K562 (cell line): ENCODE measurements around the gene NR5A2. TPM values are rescaled to one million over a fixed set of nuclear protein-coding genes. Genes with fewer than 3 reads are reported as not detected.

Source experiments
- ARNT ChIP-seq, 2 experiments: fragments of 450-650 bp; IDR thresholded peaks; 2 replicates each; pipeline ENCODE4 v1.6.1; 2016; ENCODE audit warnings: mild to moderate bottlenecking in 1 of 2
- BRD9 ChIP-seq: fragments of 450-650 bp; IDR thresholded peaks from 2 replicates; pipeline ENCODE4 v1.6.1; 2018; ENCODE audit warnings: low read depth; ENCODE audit not compliant: partially characterized antibody
- CBX8 ChIP-seq: fragments of 200-600 bp; sonication (generic); IDR thresholded peaks from 2 replicates; pipeline ENCODE4 v1.6.1; 2012; ENCODE audit warnings: borderline replicate concordance, mixed run types, low read depth, mild to moderate bottlenecking, moderate library complexity, mixed read lengths, low read length, control low read depth, inconsistent platforms; ENCODE audit not compliant: poor library complexity, severe bottlenecking; ENCODE audit errors: extremely low read depth
- CCAR2 ChIP-seq: fragments of 200-400 bp; formaldehyde crosslinking; IDR thresholded peaks from 2 replicates; pipeline ENCODE4 v1.6.1; 2017; ENCODE audit warnings: mild to moderate bottlenecking, low read depth, low read length
- CEBPB ChIP-seq: fragments of 450-650 bp; IDR thresholded peaks from 2 replicates; pipeline ENCODE4 v1.6.1; 2016; ENCODE audit warnings: missing genetic modification characterization, missing compliant biosample characterization
- DIDO1 ChIP-seq: fragments of 450-650 bp; IDR thresholded peaks from 2 replicates; pipeline ENCODE4 v1.6.1; 2016; ENCODE audit warnings: low read depth, missing biosample characterization, missing genetic modification characterization
- DPF2 ChIP-seq: fragments of 450-650 bp; IDR thresholded peaks from 2 replicates; pipeline ENCODE4 v1.6.1; 2016
- GATAD2A ChIP-seq: fragments of 450-650 bp; IDR thresholded peaks from 2 replicates; pipeline ENCODE4 v1.6.1; 2017
- HNRNPUL1 ChIP-seq: fragments of 200-400 bp; formaldehyde crosslinking; IDR thresholded peaks from 2 replicates; pipeline ENCODE4 v1.6.1; 2017; ENCODE audit warnings: low read length
- KLF1 ChIP-seq: fragments of 450-650 bp; IDR thresholded peaks from 2 replicates; pipeline ENCODE4 v1.6.1; 2016; ENCODE audit warnings: missing genetic modification characterization, missing compliant biosample characterization
- KLF13 ChIP-seq: fragments of 450-650 bp; IDR thresholded peaks from 2 replicates; pipeline ENCODE4 v1.6.1; 2016; ENCODE audit warnings: missing genetic modification characterization, low read depth, mild to moderate bottlenecking, missing compliant biosample characterization, moderate library complexity, borderline replicate concordance
- PHTF2 ChIP-seq: fragments of 250-450 bp; sonication (Bioruptor Pico); IDR thresholded peaks from 2 replicates; pipeline ENCODE4 v1.5.0; 2021; ENCODE audit warnings: mild to moderate bottlenecking
- RAD51 ChIP-seq: fragments of 450-650 bp; IDR thresholded peaks from 2 replicates; pipeline ENCODE4 v1.7.1; 2016; ENCODE audit warnings: low read depth, mild to moderate bottlenecking, borderline replicate concordance
- SMARCE1 ChIP-seq: fragments of 450-650 bp; IDR thresholded peaks from 2 replicates; pipeline ENCODE4 v1.7.1; 2016; ENCODE audit warnings: mild to moderate bottlenecking
- ZNF41 ChIP-seq: fragments of 250-450 bp; sonication (Bioruptor Pico); conservative IDR thresholded peaks from 2 replicates; pipeline ENCODE4 v1.4.0; 2020; ENCODE audit warnings: mild to moderate bottlenecking
- ZNF583 ChIP-seq: fragments of 250-450 bp; sonication (Bioruptor Pico); IDR thresholded peaks from 2 replicates; pipeline ENCODE4 v1.4.0; 2020
- ZNF780A ChIP-seq: fragments of 250-450 bp; sonication (Bioruptor Pico); IDR thresholded peaks from 2 replicates; pipeline ENCODE4 v1.5.0; 2021; ENCODE audit warnings: mild to moderate bottlenecking
- polyA plus RNA-seq, 8 experiments: library from polyadenylated mRNA; depleted of rRNA in 4 of 8; stranded (reverse) in 5 of 8; unstranded in 3 of 8; fragments of >200 nt; fragmentation: Nextera tagmentation in 2 of 8; fragmentation: Illumina TruSeq in 1 of 8; extraction: Ambion mirVana in 2 of 8; extraction: Trizol in 1 of 8; gene quantifications; 2 replicates each; pipeline versions ENCODE4 v1.2.1 to v1.2.3, GENCODE V29; 2011 to 2014; ENCODE audit warnings: inconsistent platforms in 1 of 8, missing spikeins in 1 of 8
- total RNA-seq, 7 experiments: library from RNA; depleted of rRNA in 6 of 7; stranded (reverse); fragments of >200 nt in 6 of 7; fragmentation: Illumina TruSeq in 2 of 7; extraction: Trizol in 2 of 7; gene quantifications; 2 replicates each; pipeline versions ENCODE4 v1.2.1 to v1.2.3, GENCODE V29; 2011 to 2021; ENCODE audit warnings: low replicate concordance in 1 of 7
- TF ChIP-seq, protein P1 (sequence below): fragments of 150-350 bp; IDR thresholded peaks from 2 replicates; pipeline ENCODE4 v1.6.1; 2014; ENCODE audit warnings: low read depth, mild to moderate bottlenecking, low read length, borderline replicate concordance
- TF ChIP-seq, protein P2 (sequence below): sonication (generic); formaldehyde crosslinking; IDR thresholded peaks from 2 replicates; pipeline ENCODE4 v1.8.0; 2022; ENCODE audit warnings: missing genetic modification reagents, mild to moderate bottlenecking, borderline replicate concordance
- TF ChIP-seq, protein P3 (sequence below): sonication (generic); formaldehyde crosslinking; IDR thresholded peaks from 2 replicates; pipeline ENCODE4 v1.8.1; 2023; ENCODE audit warnings: mild to moderate bottlenecking, missing genetic modification reagents, moderate library complexity
- TF ChIP-seq, protein P4 (sequence below): fragments of 250-450 bp; sonication (Bioruptor Pico); IDR thresholded peaks from 2 replicates; pipeline ENCODE4 v1.4.0; 2020; ENCODE audit warnings: mild to moderate bottlenecking, moderate library complexity

The NR5A2 gene
- total and polyA plus RNA-seq, 9 of the 15 experiments (the other 6 are each of a cell fraction or from before 2014, with no cell fraction given) = 0.13 to 0.40 (median 0.29) TPM

DNA sequence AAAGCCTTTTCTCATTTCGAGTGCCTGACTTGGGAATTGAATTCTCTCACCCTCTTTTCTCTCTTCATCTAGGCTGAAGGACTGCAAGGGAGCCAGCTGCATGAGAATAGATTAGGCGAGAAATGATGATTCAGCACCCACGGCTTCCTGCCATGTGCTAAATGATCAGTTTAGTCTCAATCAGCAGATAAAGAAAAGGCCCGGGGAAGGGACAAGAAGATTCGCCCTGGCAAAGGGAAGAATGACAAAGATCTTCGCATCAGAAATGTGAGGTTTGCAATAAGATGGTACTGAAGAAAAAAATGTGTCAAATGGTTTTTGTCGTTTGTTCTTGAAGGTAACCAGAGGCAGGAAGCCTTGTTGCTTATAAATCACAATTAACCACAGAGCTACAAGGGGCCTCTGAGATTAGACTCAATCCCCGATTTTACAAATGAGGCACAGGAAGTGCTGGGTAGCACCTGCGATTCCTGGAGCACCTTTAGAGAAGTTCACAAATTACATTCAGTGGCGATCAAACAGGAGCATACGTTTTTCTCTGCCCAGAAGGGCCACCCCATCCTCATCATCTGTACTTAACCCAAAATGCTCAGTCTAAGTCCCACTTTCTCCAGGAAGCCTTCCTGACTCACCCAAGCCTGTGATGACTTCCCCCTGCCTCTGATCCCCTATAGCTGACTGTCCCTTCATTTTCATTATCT, 198.9 kb downstream of the NR5A2 start (continued):
- TF ChIP-seq, protein P1, sequence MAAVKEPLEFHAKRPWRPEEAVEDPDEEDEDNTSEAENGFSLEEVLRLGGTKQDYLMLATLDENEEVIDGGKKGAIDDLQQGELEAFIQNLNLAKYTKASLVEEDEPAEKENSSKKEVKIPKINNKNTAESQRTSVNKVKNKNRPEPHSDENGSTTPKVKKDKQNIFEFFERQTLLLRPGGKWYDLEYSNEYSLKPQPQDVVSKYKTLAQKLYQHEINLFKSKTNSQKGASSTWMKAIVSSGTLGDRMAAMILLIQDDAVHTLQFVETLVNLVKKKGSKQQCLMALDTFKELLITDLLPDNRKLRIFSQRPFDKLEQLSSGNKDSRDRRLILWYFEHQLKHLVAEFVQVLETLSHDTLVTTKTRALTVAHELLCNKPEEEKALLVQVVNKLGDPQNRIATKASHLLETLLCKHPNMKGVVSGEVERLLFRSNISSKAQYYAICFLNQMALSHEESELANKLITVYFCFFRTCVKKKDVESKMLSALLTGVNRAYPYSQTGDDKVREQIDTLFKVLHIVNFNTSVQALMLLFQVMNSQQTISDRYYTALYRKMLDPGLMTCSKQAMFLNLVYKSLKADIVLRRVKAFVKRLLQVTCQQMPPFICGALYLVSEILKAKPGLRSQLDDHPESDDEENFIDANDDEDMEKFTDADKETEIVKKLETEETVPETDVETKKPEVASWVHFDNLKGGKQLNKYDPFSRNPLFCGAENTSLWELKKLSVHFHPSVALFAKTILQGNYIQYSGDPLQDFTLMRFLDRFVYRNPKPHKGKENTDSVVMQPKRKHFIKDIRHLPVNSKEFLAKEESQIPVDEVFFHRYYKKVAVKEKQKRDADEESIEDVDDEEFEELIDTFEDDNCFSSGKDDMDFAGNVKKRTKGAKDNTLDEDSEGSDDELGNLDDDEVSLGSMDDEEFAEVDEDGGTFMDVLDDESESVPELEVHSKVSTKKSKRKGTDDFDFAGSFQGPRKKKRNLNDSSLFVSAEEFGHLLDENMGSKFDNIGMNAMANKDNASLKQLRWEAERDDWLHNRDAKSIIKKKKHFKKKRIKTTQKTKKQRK = no peak
- peak; percentile 96 for TF ChIP-seq DPF2
- TF ChIP-seq KLF13 (tag) = no peak
- TF ChIP-seq HNRNPUL1 = no peak
- no peak for TF ChIP-seq PHTF2 (CRISPR knock-in tag)
- no peak for TF ChIP-seq DIDO1 (tag)
- TF ChIP-seq, protein P2, sequence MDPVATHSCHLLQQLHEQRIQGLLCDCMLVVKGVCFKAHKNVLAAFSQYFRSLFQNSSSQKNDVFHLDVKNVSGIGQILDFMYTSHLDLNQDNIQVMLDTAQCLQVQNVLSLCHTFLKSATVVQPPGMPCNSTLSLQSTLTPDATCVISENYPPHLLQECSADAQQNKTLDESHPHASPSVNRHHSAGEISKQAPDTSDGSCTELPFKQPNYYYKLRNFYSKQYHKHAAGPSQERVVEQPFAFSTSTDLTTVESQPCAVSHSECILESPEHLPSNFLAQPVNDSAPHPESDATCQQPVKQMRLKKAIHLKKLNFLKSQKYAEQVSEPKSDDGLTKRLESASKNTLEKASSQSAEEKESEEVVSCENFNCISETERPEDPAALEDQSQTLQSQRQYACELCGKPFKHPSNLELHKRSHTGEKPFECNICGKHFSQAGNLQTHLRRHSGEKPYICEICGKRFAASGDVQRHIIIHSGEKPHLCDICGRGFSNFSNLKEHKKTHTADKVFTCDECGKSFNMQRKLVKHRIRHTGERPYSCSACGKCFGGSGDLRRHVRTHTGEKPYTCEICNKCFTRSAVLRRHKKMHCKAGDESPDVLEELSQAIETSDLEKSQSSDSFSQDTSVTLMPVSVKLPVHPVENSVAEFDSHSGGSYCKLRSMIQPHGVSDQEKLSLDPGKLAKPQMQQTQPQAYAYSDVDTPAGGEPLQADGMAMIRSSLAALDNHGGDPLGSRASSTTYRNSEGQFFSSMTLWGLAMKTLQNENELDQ (CRISPR knock-in tag) = no peak
- no peak for TF ChIP-seq KLF1 (tag)
- no peak for TF ChIP-seq ZNF583
- no peak for TF ChIP-seq CCAR2
- no peak for TF ChIP-seq GATAD2A
- TF ChIP-seq ZNF780A (CRISPR knock-in tag) = no peak
- no peak for TF ChIP-seq BRD9
- TF ChIP-seq ZNF41 (CRISPR knock-in tag) = 0 out of 2 replicates have a peak, but pooled peaks have one; percentile 45
- TF ChIP-seq, protein P3, sequence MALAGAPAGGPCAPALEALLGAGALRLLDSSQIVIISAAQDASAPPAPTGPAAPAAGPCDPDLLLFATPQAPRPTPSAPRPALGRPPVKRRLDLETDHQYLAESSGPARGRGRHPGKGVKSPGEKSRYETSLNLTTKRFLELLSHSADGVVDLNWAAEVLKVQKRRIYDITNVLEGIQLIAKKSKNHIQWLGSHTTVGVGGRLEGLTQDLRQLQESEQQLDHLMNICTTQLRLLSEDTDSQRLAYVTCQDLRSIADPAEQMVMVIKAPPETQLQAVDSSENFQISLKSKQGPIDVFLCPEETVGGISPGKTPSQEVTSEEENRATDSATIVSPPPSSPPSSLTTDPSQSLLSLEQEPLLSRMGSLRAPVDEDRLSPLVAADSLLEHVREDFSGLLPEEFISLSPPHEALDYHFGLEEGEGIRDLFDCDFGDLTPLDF (CRISPR knock-in tag) = no peak
- peak; percentile 78 for TF ChIP-seq SMARCE1
- TF ChIP-seq, protein P4, sequence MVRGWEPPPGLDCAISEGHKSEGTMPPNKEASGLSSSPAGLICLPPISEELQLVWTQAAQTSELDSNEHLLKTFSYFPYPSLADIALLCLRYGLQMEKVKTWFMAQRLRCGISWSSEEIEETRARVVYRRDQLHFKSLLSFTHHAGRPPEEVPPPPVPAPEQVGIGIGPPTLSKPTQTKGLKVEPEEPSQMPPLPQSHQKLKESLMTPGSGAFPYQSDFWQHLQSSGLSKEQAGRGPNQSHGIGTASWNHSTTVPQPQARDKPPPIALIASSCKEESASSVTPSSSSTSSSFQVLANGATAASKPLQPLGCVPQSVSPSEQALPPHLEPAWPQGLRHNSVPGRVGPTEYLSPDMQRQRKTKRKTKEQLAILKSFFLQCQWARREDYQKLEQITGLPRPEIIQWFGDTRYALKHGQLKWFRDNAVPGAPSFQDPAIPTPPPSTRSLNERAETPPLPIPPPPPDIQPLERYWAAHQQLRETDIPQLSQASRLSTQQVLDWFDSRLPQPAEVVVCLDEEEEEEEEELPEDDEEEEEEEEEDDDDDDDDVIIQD = no peak
- TF ChIP-seq CEBPB = no peak
- TF ChIP-seq ARNT (IDR thresholded peaks at IDR 0.05) = peak in 1 of 2 experiments; percentile 75; a peak in 1 of 4 replicates
- TF ChIP-seq CBX8 = no peak
- TF ChIP-seq RAD51 = no peak; the same call in 1 of the 2 replicates
